Daoy (cell line): ENCODE results near the gene SLC66A3. TPM values are rescaled to one million over a fixed set of nuclear protein-coding genes. Genes with fewer than 3 reads are reported as not detected.

Experiments used
- DNase-seq: peaks from one replicate; pipeline ENCODE4 v3.0.0-alpha.2; 2015; ENCODE audit warnings: low read depth
- total RNA-seq: library from RNA; depleted of rRNA; stranded (reverse); fragments of >200 nt; shearing (Covaris generic); gene quantifications from 2 replicates; pipeline ENCODE4 v1.2.3, GENCODE V29; 2014; rRNA removed

The SLC66A3 gene
- total RNA-seq: 9.8 and 25.5 TPM in 2 replicates

DNA sequence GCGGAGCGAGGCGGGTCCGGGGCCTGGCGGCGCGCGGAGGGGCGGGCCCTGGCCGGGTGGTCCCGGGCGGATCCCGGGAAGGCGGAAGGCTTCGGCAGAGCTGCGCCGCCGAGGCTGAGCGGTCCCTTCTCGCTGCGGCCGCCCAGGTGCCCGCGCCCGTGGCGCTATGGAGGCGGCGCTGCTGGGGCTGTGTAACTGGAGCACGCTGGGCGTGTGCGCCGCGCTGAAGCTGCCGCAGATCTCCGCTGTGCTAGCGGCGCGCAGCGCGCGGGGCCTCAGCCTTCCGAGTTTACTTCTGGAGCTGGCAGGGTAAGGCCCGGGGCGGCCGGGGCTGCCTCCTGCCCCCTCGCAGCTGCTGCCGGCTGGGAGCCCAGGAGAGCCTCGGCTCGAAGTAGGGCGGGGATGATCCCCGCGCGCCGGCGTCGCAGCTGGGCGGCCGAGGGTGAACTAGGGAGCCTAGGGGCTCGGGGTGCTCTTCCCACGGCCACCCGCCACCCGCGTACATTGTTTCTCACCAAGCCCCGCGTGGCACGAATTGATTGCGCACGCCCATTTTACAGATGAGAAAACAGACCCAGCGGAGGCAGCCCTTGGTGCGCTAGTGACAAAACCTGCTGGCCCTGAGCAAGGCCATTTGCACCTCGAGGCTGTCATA, at the start of gene SLC66A3:
SLC66A3 (plus strand) TSS at position 87 of the 655 bp plus-strand sequence; CDS start at position 167, 80 bp downstream.
- peak; percentile 93 for DNase-seq

DNA sequence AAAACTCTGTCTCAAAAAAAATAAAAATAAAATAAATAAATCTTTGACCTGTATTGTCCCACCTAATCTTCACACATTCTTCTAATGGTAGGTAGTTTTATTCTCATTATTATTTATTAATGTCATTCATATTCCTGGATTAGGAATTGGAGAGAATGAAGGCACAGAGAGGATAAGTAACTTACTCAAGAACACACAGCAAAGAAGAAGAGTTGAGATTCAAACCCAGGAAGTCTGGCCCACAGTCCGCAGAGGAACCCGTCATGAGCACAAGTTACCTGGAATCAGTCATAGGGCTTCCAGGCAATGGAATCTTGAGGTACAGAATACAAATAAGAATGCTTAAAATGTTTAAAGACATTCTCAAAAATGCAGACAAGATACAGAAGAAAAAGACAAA, 46.3 kb upstream of the SLC66A3 start:
- no peak for DNase-seq

DNA sequence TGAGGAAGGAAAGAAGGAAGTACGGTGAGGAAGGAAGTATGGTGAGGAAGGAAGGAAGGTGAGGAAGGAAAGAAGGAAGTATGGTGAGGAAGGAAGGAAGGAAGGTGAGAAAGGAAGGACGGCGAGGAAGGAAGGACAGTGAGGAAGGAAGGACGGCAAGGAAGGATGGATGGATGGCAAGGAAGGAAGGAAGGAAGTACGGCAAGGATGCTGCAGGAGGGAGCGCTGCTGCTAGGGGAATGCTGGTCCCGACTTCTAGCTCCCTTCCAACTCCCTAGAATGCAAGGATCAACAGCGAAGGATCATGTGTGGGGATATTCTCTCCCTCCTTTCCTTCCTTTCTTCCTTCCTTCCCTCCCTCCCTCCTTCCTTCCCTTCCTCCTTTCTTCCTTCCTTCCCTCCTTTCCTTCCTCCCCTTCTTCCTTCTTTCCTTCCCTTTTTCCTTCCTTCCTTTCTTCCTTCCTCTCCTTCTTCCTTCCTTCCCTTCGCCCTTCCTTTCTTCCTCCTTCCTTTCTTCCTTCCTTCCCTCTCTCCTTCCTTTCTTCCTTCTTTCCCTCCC, 42.3 kb upstream of the SLC66A3 start:
- no peak for DNase-seq

DNA sequence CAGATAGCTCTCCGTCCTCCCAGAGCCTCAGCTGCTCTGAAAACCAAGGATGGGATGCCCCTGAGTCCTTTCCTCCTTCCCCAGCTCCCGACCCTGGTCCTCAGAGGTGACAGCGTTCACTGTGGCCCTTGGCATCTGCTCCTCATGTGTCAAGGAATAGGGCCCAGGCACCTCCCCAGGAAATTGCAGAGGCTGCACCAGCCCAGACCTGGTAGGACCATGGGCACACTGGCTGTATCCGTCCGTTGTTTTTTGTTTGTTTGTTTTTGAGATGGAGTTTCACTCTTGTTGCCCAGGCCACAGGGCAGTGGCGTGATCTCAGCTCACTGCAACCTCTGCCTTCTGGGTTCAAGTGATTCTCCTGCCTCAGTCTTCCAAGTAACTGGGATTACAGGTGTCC, 37.5 kb upstream of the SLC66A3 start:
- DNase-seq: no peak

DNA sequence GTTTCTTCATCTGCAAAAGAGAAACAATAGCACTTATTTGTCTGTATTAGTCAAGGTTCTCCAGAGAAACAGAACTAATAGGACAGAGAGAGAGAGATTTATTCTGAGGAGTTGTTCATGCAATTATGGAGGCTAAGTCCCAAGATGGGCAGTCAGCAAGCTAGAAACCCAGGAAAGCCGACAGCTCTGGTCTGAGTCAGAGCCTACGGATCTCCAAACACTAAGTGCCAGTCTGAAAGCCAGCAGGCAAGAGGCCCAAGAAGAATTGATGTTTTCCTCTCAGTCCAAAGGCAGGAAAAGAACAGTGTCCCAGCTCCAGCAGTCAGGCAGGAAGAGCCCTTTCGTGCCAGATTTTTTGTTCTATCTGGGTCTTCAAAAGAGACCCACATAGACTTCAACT, 36.5 kb upstream of the SLC66A3 start:
- DNase-seq: no peak

DNA sequence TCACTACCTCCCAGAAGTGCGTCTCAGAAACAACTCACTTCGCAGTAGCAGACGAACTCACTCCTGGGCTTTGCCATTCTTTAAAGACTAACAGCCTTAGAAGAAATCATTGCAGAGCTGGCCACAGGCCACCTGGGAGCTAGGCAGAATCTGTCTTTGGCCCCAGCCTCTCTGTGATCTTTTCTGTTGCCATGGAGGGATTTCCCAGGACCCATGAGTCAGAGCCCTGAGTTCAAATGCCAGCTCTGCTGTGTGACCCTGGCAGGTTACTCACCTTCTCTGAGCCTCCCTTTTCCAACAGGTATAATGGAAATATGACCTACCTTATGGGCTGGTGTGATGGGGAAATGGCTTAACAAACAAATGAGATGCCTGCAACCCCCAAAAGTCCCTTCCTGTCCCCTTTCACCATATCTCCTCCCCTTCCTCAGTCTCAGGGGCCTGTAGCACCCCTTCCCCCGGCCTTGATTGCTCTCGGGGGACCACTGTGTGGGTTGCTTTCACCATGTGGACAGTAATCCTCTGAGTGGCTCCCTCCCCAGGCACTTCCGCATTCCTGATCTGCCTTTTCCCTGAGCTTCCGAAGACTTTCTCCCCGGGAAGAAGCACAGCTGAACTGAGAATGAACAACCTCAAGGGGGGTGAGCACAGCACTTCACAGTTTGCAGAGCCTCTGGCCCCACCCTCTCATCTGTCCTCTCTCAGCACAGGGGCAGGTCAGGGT, 34.0 kb upstream of the SLC66A3 start:
- DNase-seq: no peak

DNA sequence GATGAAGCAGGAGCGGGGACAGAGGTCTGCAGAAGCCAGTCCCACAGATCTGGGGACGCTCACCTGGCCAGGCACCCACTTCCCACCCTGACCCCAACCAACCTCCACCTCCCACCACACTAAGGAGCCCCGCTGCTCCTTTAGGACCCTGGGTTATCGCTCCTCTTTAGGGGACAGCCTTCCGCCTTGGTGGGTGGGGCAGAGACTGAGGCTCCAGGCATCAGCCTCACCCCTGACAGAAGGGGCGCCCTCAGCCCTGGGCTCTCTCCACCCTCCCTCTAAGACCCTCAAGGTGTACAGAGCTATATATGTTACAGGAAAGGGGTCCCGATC, 33.5 kb upstream of the SLC66A3 start:
- DNase-seq: no peak

DNA sequence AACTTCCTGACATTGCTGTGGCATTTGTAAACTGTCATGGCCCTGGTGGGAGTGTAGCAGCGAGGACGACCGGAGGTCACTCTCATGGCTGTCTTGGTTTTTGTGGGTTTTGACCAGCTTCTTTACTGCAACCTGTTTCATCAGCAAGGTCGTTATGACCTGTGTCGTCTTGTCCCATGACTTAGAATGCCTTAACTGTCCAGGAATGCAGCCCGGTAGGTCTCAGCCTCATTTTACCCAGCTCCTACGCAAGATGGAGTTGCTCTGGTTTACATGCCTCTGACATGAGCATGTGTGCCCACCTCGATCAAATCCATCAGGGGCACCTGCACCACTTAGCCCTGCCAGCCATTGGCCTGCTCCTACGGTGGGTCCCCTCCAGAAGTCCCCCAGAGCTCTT, 32.9 kb upstream of the SLC66A3 start:
- no peak for DNase-seq

DNA sequence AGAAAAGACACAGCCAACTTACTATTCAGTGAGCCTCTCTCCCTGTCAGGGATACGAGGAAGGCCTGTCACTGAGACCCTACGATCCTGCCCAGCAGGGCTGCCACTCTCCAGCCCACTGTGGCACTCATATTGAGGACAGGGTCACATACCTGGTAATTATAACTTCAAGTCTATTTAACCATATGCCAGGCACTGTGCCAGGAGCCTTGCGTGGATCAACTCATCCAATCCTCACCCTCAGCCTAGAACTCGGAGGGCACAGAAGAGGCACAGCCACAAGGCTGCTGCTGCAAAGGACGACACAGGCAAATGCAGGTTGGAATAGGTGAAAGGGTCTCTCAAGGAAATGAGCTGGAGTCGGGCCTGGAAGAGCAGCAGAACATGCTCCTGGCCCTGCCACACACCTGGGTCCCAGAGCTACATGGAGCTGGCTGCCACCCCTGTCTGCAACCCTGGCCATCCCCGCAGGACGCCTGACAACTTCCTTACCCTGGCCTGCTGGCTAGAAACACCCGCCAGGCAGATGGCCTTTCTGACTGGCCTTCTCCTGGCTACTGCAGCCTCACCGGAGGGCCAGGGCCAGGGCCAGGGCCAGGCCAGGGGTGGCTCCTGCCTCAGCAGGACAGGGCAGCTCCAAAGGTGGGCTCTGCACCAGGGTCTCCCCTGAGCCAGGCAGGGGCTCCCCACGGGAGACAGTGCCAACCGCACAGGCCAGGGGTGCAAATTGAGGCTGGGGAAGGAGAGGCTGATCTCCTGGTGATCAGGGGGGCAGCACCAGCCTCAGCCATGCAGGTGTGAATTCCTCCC, 32.1 kb upstream of the SLC66A3 start:
- DNase-seq: no peak

DNA sequence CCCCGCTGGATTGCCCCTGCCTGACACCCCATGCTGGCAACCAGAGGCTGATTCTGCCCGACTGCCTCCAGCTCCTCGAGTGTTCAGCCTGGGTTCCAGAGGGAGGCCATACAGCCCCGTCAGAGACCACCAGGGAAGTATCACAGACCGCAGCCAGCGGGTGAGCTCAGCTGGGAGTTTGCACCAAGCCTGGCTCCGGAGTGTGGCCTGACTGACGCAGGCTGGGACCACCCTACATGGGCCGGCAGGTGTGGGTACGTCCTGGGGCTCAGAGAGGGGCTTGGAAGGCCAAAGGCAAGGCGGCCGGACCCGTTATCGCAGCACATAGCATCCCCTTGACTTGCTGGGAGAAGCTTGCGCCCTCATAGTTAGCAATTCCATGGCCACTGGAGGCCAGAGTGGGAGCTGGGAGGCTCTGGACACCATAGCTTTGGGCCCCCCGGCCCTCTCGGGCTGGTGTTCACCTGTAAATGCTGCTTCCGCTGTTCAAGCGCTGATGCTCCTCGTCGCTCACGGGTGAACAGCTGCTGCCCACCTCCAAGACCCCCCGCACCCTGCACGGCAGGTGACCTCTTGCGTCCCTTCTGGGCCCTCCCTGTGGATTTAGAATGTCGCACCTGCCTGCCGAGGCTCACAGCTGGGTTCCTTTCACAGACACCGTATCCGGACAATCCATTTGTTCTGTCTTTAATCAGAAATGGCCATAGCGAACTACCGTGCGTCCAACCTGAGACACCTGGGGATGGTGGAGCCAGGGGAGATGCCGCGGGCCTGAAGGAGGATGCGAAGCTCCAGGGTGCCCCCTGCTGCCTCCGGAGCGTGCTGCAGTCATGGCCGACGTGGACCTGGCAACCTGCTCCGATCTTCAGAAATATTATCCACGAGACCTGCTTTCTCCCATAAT, 31.2 kb upstream of the SLC66A3 start:
- DNase-seq: peak; percentile 70

DNA sequence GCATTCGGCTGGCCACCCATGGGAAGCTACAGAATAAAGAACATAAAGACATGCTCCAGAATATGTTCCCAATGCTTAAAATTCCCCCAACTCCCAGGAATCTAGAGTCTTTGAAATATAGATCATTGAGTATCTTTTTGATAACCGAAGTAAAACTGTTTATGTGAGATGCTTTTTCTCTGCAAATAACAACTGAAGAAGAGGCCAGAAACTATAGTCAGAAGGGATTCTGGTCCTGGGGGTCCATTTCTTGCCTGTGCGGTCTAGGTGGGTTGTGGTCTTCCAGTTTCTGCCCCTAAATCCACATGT, 30.6 kb upstream of the SLC66A3 start:
- no peak for DNase-seq

DNA sequence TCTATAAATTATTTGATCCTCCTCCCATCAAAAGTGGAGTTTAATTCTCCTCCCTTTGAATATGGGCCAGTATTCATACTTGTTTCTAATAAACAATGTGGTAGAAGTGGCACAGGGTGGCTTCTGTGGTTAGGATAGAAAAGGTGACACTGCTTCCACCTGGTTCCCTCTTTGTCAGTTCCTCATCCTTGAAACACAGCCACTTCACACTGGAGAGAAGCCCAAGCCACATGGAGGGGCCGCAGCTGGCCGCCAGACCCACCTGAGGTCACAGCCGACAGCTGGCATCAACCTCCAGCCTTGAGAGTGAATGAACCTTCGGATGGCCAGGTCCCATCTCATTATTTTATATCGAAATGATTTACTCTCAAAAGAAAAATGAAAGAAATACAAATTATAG, 27.5 kb upstream of the SLC66A3 start:
- DNase-seq: no peak

DNA sequence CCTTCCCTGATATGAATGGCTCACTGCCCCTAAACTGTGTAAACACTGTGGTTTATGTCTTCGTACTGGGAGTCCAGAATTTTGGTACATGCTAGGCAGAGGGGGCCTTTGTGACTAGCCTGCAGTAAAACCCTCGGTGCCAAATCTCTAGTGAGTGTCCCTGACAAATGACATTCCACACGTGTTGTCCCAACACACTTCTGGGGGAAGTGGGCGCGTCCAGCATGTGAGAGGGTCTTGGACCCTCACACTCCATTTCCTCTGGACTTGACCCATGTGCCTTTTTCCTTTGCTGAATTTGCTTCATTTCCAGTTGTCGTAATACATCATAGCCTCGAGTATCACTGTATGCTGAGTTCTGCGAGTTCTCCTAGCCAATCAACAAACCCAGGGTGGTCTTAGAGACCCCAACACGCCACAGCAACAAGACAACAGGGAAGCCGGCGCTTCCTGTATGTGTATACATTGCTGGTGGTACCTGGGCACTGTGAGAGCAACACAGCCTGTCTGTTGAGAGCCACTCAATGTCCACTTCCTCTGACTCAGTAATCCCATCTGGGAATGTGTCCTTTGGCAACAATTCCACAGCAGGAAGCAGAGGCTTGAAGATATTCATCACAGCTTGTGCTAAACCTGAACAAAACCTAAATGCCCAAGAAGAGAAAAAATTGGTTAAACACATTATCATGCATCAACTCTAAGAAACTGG, 26.9 kb upstream of the SLC66A3 start:
- DNase-seq: peak; percentile 82

DNA sequence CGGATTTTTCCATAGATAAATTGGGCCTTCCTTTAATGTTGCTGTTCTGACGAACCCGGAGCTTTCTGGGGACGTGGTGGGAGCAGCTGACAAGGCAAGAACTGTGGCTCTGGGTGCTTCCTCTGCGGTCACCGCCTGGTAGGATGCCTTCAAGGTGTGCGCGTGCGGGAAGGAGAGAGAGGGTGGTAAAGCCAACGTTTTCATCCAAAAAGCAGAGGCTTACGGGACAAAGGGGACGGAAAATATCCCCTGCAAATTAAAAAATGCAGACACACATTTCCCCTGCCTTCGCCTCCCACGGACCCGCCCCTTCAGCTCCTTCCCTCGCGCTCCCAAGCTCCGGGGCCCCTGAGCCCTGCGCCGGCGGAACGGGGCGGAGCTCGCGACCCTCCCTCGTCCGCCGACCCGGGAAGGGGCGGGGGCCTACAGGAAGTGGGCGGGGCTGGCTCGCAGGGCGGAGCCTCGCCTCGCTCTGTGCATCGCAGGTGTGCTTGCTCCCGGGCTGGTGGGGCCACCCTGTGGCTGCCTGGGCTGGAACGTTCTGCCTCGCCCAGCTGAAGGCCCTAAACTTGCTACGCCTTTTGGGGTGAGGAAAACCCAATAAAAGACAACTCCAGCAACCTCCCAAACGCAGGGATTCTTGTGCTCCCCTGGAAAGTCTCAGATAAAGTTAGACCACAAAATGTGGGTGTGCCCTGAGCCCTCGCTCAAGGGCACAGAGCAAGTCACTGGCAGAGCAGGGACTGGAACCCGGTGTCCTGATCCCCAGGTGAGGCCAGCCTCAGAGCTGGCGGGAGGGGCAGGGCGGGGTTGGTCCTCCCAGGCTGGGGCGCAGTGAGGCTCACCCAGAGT, 25.4 kb upstream of the SLC66A3 start:
- peak; percentile 38 for DNase-seq

DNA sequence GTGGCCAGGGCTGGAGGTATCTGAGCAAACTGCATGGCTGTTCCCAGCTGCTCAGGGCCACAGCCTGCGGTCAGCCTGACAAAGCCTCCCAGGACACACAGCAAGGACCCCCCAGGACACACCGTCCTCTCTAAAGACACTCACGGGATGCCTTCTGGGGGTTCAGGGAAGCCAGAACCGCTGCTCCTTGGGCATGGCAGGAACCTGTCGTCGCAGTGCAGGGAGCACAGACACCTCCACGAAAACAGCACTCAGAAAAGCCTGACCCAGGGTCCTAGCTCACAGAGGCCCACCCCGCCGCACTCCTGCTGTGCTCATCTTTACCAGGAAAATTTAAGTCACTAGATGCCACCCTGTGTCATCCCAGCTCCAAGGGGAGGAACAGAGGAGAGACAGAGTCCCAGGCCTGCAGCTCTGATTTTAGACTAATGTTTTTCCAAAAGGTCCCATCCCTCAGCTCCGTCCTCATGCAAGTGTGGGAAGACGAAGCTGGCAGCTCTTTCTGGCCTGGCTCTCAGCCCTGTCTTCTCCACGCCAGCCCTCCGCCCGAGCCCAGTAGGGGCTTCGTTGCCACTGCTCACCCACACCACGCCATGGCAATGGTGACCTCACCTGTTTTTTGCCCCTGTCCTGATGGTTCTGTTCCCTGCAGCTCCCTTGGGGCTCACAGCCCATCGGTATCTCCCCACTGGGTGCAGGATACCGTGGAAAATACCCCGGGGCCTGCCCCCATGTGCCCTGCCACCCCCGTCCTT, 23.9 kb upstream of the SLC66A3 start:
- no peak for DNase-seq

DNA sequence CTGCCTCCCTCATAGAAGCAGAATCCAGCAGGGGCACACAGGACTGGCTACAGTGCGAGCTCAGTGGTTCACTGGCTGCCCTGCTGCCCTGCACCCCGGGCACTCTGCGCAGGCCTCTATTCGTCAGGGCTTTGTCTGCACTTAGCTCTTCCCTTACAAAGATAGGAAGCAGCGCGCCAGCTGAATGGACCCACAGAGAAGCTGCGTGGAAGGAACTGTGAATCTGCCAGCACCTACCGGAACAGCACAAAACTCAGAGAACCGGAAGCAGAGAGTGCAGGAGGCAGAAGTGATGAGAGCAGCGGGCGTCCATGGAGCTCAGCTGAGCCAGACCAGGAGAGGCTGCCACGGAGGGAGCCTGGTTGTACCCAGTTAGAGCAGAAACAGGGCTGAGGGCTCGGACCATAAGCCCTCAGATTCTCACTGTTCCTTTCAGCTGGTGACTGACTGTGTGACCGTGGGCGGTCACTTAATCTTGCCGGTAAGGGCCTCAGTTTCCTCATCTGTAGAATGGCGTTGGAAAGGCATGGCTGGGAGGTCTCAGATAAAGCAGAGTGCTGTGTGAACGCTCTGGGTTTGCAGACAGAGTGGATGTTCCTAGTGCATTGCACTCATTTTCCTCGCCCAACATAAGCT, 23.1 kb upstream of the SLC66A3 start:
- DNase-seq: no peak

DNA sequence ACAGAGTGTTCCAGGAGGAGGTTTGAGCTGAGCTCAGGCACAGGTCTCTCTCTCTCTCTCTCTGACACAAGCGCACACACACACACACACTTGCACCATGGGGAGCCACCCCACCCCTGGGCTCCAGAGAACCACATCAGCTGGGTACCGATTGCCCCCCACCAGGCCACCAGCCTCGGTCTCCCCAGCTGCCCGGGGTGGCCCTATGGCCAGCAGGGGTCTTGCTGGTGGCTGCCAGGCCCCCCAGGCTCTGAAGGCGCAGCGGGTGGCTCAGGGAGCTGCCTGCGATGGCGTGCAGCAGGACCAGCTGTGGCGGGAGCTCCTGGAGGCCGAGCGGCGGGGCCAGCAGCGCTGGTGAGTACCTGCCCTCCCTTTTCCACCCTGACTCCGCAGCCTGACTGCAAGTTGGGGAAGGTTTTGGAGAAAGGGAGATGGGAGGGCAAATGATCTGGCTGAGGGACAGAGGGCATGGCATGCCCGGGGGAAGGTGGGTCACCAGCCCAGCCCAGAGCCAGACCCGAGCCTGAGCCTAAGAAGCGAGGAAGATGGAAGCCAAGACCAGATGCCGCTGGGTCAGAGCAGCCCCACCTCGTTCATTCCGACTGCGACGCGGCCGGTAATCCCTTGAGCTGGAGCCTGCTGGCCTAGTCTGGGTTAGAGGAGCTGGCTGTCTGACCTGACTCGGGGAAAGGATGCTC, 21.9 kb upstream of the SLC66A3 start:
- no peak for DNase-seq

DNA sequence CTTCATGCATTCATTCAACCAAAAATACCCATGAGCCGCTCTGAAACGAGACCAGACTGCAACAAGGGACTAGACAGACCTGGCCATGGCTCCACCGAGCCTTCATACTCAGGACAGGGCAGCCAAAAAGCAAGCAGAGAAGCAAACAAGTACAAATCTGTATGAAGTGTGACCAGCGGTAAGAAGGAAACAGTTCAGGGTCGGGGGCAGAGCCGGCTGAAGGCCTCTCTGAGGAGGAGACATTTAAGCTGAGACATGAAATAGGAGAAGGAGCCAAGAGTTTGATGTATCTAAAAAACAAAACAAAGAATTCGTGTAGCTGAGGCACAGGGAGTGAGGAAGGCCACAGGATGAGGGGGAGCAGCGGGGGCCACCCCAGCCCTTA, 21.3 kb upstream of the SLC66A3 start:
- no peak for DNase-seq
